A673 (cell line): Measurements from ENCODE around the gene PNMA6E.

Source experiments
- EZH2 ChIP-seq: fragments of 200-600 bp; sonication (generic); IDR thresholded peaks from 2 replicates; pipeline ENCODE4 v1.6.1; 2017; ENCODE audit warnings: borderline replicate concordance, low read depth, mild to moderate bottlenecking, mixed read lengths, antibody characterized with exemption, low read length; ENCODE audit not compliant: poor library complexity, severe bottlenecking
- TF ChIP-seq, protein P1 (sequence below): fragments of 300-800, 200-600 bp; sonication (generic); conservative IDR thresholded peaks from 2 replicates; pipeline ENCODE4 v1.5.1; 2017; ENCODE audit warnings: low read depth, mild to moderate bottlenecking, antibody characterized with exemption, low read length, moderate library complexity, mixed read lengths

DNA sequence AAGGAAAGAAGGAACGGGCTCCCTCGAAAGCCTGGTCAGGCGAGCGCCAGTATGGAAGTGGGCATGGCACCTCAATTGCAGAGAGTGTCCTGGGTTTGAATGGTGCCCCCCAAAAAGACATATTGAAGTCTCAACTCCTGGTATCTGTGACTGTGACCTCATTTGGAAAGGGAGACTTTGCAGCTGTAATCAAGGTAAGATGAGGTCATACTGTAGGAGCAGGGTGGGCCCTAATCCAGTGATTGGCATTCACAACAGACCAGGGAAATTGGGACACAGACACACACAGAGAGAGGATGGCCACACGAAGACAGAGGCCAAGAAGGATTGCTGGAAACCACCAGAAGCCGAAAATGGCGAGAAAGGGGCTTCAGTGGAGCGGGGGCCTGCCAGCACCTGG, 16.5 kb upstream of the PNMA6E start:
- TF ChIP-seq, protein P1, sequence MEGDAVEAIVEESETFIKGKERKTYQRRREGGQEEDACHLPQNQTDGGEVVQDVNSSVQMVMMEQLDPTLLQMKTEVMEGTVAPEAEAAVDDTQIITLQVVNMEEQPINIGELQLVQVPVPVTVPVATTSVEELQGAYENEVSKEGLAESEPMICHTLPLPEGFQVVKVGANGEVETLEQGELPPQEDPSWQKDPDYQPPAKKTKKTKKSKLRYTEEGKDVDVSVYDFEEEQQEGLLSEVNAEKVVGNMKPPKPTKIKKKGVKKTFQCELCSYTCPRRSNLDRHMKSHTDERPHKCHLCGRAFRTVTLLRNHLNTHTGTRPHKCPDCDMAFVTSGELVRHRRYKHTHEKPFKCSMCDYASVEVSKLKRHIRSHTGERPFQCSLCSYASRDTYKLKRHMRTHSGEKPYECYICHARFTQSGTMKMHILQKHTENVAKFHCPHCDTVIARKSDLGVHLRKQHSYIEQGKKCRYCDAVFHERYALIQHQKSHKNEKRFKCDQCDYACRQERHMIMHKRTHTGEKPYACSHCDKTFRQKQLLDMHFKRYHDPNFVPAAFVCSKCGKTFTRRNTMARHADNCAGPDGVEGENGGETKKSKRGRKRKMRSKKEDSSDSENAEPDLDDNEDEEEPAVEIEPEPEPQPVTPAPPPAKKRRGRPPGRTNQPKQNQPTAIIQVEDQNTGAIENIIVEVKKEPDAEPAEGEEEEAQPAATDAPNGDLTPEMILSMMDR, result no peak
- no peak for TF ChIP-seq EZH2
